ENCODE data around the gene BMI1.

- TF ChIP-seq CTCF (IDR thresholded peaks at IDR 0.05), result no peak
- no peak for TF ChIP-seq POLR2A (IDR thresholded peaks at IDR 0.05)
Observed at GRCh38 chr10:22324893-22325271, 4.0 kb downstream of the BMI1 start.
